ENCODE results near the gene CLCC1. TPM values are rescaled to one million over a fixed set of nuclear protein-coding genes. Genes with fewer than 3 reads are reported as not detected.

The CLCC1 gene
- total and polyA plus RNA-seq, 2 experiments from 2014 or later = 12.5 to 22.6 TPM

DNA sequence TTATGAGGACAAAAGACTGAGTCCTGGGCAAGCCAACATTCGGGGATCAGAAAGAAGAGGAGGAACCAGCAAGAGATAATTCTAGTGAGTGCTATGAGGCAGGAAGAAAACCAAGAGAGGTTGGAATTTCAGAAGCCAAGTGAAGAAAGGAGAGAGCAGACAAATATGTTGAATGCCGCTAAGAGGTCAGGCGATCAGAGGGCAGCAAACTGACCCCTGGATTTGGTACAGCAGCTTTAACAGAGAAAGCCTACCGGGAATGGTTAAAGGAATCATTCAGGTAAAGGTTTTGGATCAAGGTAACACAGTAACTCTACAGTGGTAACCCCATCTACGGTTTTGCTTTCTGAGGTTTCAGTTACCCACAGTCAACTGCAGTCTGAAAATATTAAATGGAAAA is 5.4 kb downstream of the CLCC1 start:
- H3K27ac ChIP-seq = no peak overlapping the region
- no peaks in the 10 kb centered on the region for H3K36me3 ChIP-seq
- H3K9me3 ChIP-seq (ENCODE audit: low read depth) = no peaks in the 10 kb centered on the region
- TF ChIP-seq, protein P1, sequence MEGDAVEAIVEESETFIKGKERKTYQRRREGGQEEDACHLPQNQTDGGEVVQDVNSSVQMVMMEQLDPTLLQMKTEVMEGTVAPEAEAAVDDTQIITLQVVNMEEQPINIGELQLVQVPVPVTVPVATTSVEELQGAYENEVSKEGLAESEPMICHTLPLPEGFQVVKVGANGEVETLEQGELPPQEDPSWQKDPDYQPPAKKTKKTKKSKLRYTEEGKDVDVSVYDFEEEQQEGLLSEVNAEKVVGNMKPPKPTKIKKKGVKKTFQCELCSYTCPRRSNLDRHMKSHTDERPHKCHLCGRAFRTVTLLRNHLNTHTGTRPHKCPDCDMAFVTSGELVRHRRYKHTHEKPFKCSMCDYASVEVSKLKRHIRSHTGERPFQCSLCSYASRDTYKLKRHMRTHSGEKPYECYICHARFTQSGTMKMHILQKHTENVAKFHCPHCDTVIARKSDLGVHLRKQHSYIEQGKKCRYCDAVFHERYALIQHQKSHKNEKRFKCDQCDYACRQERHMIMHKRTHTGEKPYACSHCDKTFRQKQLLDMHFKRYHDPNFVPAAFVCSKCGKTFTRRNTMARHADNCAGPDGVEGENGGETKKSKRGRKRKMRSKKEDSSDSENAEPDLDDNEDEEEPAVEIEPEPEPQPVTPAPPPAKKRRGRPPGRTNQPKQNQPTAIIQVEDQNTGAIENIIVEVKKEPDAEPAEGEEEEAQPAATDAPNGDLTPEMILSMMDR (IDR thresholded peaks at IDR 0.05; ENCODE audit: low read depth, low read length) = no peak
- H3K4me3 ChIP-seq = no peak overlapping the region
- no peaks in the 10 kb centered on the region for H3K27me3 ChIP-seq
- no peak for DNase-seq (ENCODE audit: low read depth in 1 of 2, low spot score in 1 of 2)
- no peaks in the 10 kb centered on the region for H3K4me1 ChIP-seq (ENCODE audit: low read depth)

DNA sequence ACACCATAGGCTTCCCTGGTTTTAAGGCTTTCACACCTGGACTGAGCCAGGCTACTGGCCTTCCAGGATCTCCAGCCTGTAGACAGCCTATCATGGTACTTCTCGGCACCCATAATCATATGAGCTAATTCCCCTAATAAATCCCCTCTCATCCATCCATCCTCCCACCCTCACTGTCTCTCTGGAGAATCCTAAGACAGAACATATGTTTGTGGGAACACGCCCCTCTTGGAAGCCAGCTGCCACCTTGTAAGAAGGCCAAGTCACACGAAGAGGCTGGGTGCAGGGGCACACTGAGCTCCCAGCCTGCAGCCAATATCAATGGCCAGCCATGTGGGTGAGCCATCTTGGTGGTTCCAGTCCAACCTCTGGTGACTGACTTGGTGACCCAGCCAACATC is 7.4 kb downstream of the CLCC1 start:
- no peak overlapping the region for H3K27ac ChIP-seq
- no peak overlapping the region for H3K4me3 ChIP-seq
- no peaks in the 10 kb centered on the region for H3K27me3 ChIP-seq
- H3K4me1 ChIP-seq (ENCODE audit: low read depth) = no peaks in the 10 kb centered on the region
- TF ChIP-seq, protein P1 (IDR thresholded peaks at IDR 0.05; ENCODE audit: low read depth, low read length) = no peak
- no peaks in the 10 kb centered on the region for H3K36me3 ChIP-seq
- no peak for DNase-seq (ENCODE audit: low read depth in 1 of 2, low spot score in 1 of 2)
- no peaks in the 10 kb centered on the region for H3K9me3 ChIP-seq (ENCODE audit: low read depth)

DNA sequence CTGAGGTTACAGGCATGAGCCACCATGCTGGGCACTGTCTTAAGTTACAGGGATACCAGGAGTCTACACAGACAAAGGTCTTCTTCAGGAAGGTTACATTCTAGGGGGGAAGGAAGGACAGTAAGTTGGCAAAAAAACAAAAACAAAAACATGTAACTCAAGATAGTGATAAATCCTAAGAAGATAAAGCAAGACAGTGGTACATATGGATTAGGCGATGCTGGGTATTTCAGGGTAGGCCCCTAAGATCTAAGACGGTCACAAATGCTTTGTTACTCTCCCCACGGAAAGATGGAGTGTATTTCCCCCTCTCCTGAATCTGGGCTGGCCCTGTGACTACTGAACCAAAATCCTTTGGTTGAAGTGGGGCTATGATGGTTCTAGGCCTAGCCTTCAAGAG is 8.2 kb downstream of the CLCC1 start:
- Histone ChIP-seq H3K4me3 (no peak overlapping the region), H3K27me3 (no peaks in the 10 kb centered on the region), H3K9me3 (ENCODE audit: low read depth) (no peaks in the 10 kb centered on the region), H3K36me3 (no peaks in the 10 kb centered on the region), H3K4me1 (ENCODE audit: low read depth) (no peaks in the 10 kb centered on the region), H3K27ac (no peak overlapping the region)
- DNase-seq (ENCODE audit: low read depth in 1 of 2, low spot score in 1 of 2) = no peak
- TF ChIP-seq, protein P1 (IDR thresholded peaks at IDR 0.05; ENCODE audit: low read depth, low read length) = no peak

DNA sequence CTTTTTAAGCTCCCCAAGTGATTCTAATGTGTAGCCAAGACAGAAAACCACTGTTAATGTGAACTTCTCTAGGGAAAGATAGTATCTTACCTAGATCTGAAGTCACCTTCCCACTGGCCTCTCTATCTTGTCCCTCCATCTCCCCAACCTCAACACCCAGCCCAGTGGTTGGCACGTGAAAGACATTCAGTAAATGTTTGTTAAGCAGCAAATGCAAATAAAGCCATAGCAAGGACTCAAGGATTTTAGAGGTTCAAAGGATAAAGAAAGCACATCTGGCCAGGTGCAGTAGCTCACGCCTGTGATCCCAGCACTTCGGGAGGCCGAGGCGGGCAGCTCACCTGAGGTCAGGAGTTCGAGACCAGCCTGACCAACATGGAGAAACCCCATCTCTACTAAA is 9.8 kb downstream of the CLCC1 start:
- no peak overlapping the region for H3K27ac ChIP-seq
- no peaks in the 10 kb centered on the region for H3K9me3 ChIP-seq (ENCODE audit: low read depth)
- no peaks in the 10 kb centered on the region for H3K27me3 ChIP-seq
- no peaks in the 10 kb centered on the region for H3K4me1 ChIP-seq (ENCODE audit: low read depth)
- H3K36me3 ChIP-seq = no peaks in the 10 kb centered on the region
- TF ChIP-seq, protein P1 (IDR thresholded peaks at IDR 0.05; ENCODE audit: low read depth, low read length) = no peak
- no peak for DNase-seq (ENCODE audit: low read depth in 1 of 2, low spot score in 1 of 2)
- H3K4me3 ChIP-seq = no peak overlapping the region

DNA sequence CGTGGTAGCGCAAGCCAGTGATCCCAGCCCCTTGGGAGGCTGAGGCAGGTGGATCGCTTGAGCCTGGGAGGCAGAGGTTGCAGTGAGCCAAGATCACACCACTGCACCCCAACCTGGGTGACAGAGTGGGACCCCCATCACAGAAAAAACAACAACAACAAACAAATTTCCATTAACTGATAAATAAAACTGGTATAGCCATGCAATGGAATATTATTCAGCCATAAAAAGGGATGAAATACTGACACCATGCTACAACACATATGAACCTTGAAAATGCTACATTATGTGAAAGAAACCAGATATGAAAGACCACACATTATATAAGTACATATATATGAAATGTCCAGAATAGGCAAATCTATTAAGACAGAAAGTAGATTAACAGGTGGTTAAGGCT is 12.0 kb downstream of the CLCC1 start:
- TF ChIP-seq, protein P1 (IDR thresholded peaks at IDR 0.05; ENCODE audit: low read depth, low read length) = no peak
- Histone ChIP-seq H3K36me3 (no peaks in the 10 kb centered on the region), H3K4me3 (no peak overlapping the region), H3K27me3 (no peaks in the 10 kb centered on the region), H3K9me3 (ENCODE audit: low read depth) (no peaks in the 10 kb centered on the region), H3K4me1 (ENCODE audit: low read depth) (no peaks in the 10 kb centered on the region), H3K27ac (no peak overlapping the region)
- no peak for DNase-seq (ENCODE audit: low read depth in 1 of 2, low spot score in 1 of 2)

DNA sequence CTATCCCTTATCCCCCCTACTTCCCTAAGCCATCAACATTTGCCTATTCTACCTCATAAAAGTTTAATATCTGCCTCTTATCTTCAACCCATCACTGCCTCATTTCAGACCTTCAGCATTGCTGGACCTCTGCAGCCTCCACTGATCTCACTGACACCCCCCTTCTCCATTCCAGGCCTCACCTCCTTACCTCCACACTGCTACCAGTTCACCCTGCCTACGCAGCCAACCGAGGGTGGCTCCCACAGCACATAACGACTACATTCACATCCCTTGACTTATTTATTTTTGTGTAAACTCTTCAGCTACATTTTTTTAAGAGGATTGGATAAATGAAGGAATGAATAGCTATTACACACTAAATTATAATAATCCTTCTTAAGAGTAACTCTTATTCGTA is 14.2 kb downstream of the CLCC1 start:
- no peak overlapping the region for H3K27ac ChIP-seq
- TF ChIP-seq, protein P1 (IDR thresholded peaks at IDR 0.05; ENCODE audit: low read depth, low read length) = no peak
- no peak overlapping the region for H3K4me3 ChIP-seq
- no peaks in the 10 kb centered on the region for H3K36me3 ChIP-seq
- H3K4me1 ChIP-seq (ENCODE audit: low read depth) = no peaks in the 10 kb centered on the region
- H3K9me3 ChIP-seq (ENCODE audit: low read depth) = no peaks in the 10 kb centered on the region
- no peak for DNase-seq (ENCODE audit: low read depth in 1 of 2, low spot score in 1 of 2)
- H3K27me3 ChIP-seq = no peaks in the 10 kb centered on the region
